ENCODE results near the gene GALNT3.

GALNT3 gene

DNA sequence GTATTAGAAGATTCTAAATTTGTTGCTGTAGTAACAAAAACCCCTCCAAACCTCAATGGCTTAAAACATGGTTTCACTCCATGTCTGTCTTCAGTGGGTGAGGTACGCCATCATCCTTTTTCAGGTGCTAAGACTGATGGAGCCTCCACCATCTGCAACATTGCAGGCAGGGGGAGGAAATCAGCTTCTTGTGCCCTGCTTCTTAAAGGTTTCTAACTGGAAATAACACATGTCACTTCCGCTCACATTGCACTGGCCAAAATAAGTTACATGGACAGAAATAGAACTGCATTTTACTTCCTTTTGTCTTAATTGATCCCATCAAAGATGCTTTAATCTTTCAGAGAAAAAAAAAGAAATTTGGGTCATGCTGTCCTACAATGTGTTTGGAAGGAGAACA lies 94.1 kb downstream of the GALNT3 start:
- no peak overlapping the region for H3K18ac ChIP-seq (ENCODE audit: low read length)
- DNase-seq = no peak
- H4K8ac ChIP-seq (ENCODE audit: low read depth, low read length) = no peak overlapping the region
- peaks cover 5% of the 10 kb centered on the region for H3K4me1 ChIP-seq (ENCODE audit: control insufficient read depth, low read depth, low read length)
- H3K4me2 ChIP-seq (ENCODE audit: low read length) = no peak overlapping the region
- H3K23ac ChIP-seq (ENCODE audit: low read length) = peak overlapping the region; percentile 9
- no peak overlapping the region for H3K9ac ChIP-seq (ENCODE audit: low read length)
- no peaks in the 10 kb centered on the region for H3K36me3 ChIP-seq (ENCODE audit: control insufficient read depth, insufficient read depth, low read length)
- no peak overlapping the region for H2BK120ac ChIP-seq (ENCODE audit: low read depth, low read length)
- H2AK5ac ChIP-seq (ENCODE audit: low read length) = no peak overlapping the region
- no CpG with 5 or more reads among the region's 2 CpGs for WGBS (ENCODE audit: extremely low coverage, insufficient coverage, low lambda C conversion rate)
- no peak overlapping the region for H4K5ac ChIP-seq (ENCODE audit: low read length)
- H2BK15ac ChIP-seq (replicated peaks; ENCODE audit: low read depth) = no peak overlapping the region
- H3K4ac ChIP-seq (ENCODE audit: low read depth, low read length) = no peak overlapping the region
- no peaks in the 10 kb centered on the region for H3K79me2 ChIP-seq (ENCODE audit: control insufficient read depth, insufficient read depth, low read length)
- H3K56ac ChIP-seq (ENCODE audit: low read length) = no peak overlapping the region
- H3K79me1 ChIP-seq (ENCODE audit: low read length) = no peaks in the 10 kb centered on the region
- no peak overlapping the region for H3K4me3 ChIP-seq (ENCODE audit: low read length)
- no peak overlapping the region for H3K27ac ChIP-seq (ENCODE audit: low read depth, low read length)
- no peak overlapping the region for H2BK5ac ChIP-seq (ENCODE audit: low read length)
- H3K27me3 ChIP-seq (ENCODE audit: insufficient read depth, low read length, poor library complexity) = no peaks in the 10 kb centered on the region

DNA sequence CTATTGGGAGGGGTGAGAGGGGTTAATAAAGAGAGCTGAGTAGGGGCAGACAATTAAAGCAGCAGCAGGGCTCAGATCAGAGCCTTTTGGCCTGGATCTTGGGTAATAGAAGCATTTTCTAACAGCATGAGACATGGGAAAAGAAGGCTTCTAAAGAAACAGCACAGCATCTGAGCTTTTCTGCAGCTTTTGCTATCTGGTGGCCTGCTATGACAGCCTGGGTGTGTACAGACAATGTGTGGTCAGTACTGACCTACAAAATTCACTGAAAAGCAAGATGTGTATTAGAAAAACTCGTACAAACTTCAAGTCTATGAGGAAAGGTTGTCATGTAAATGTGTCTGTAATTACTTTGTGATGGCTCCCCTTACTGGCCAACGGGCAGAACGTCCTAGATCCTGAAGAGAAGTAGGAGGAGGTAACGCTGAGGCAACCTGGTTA lies 95.6 kb downstream of the GALNT3 start:
- Histone ChIP-seq H3K4me3 (ENCODE audit: low read length) (no peak overlapping the region), H3K9ac (ENCODE audit: low read length) (peak overlapping the region; percentile 41), H2AK5ac (ENCODE audit: low read length) (no peak overlapping the region), H2BK5ac (ENCODE audit: low read length) (no peak overlapping the region), H3K4me2 (ENCODE audit: low read length) (peak overlapping the region; percentile 20), H3K18ac (ENCODE audit: low read length) (peak overlapping the region; percentile 75), H2BK120ac (ENCODE audit: low read depth, low read length) (no peak overlapping the region), H3K4ac (ENCODE audit: low read depth, low read length) (no peak overlapping the region), H3K27me3 (ENCODE audit: insufficient read depth, low read length, poor library complexity) (no peaks in the 10 kb centered on the region), H3K79me2 (ENCODE audit: control insufficient read depth, insufficient read depth, low read length) (no peaks in the 10 kb centered on the region), H3K23ac (ENCODE audit: low read length) (no peak overlapping the region), H3K27ac (ENCODE audit: low read depth, low read length) (peak overlapping the region; percentile 6), H4K8ac (ENCODE audit: low read depth, low read length) (no peak overlapping the region), H3K4me1 (ENCODE audit: control insufficient read depth, low read depth, low read length) (peaks cover 5% of the 10 kb centered on the region), H4K5ac (ENCODE audit: low read length) (no peak overlapping the region), H3K79me1 (ENCODE audit: low read length) (no peaks in the 10 kb centered on the region), H3K56ac (ENCODE audit: low read length) (peak overlapping the region; percentile 77), H2BK15ac (replicated peaks; ENCODE audit: low read depth) (peak overlapping the region; percentile 23), H3K36me3 (ENCODE audit: control insufficient read depth, insufficient read depth, low read length) (no peaks in the 10 kb centered on the region)
- DNase-seq = peak; percentile 84
- no CpG with 5 or more reads among the region's 4 CpGs for WGBS (ENCODE audit: extremely low coverage, insufficient coverage, low lambda C conversion rate)

DNA sequence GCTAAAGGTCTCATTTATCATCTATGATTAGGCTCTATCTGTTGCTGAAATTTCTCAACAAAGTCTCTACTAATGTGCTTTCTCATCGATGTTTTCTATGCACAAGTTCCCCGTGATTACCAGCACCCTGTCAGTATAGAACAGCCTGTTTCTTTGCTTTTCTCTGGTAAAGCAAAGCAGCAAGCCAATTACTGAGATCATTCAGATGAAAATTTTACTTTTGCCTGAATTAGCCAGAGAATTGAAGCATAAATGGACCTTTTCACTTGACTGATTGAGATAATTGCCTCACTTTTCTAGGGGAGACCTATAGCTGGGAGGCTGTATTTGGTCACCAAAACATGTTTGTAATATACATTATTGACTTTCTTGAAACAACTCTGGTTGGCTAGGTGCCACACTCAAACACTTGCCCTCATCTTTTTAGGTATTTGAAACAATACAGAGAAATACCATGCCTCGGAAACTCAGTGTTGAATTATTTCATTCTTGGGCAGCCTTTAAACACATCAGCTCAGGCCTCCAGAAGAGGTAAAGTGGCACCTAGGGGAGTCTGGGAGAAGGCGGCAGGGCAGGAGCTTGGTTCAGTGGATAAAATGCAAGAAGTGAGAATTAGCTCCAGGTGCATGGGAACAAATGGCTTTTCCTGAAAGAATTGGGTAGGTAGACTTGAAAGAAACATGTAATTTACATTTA lies 96.2 kb downstream of the GALNT3 start:
- Histone ChIP-seq H3K79me2 (ENCODE audit: control insufficient read depth, insufficient read depth, low read length) (no peaks in the 10 kb centered on the region), H3K4ac (ENCODE audit: low read depth, low read length) (peak overlapping the region; percentile 37), H3K36me3 (ENCODE audit: control insufficient read depth, insufficient read depth, low read length) (no peaks in the 10 kb centered on the region), H2BK15ac (replicated peaks; ENCODE audit: low read depth) (peak overlapping the region; percentile 23), H3K4me3 (ENCODE audit: low read length) (no peak overlapping the region), H3K27me3 (ENCODE audit: insufficient read depth, low read length, poor library complexity) (no peaks in the 10 kb centered on the region), H3K23ac (ENCODE audit: low read length) (no peak overlapping the region), H4K5ac (ENCODE audit: low read length) (no peak overlapping the region), H3K4me1 (ENCODE audit: control insufficient read depth, low read depth, low read length) (peaks cover 4% of the 10 kb centered on the region), H4K8ac (ENCODE audit: low read depth, low read length) (no peak overlapping the region), H3K27ac (ENCODE audit: low read depth, low read length) (peak overlapping the region; percentile 6), H3K18ac (ENCODE audit: low read length) (peak overlapping the region; percentile 75), H3K56ac (ENCODE audit: low read length) (no peak overlapping the region), H3K4me2 (ENCODE audit: low read length) (no peak overlapping the region), H2BK5ac (ENCODE audit: low read length) (no peak overlapping the region), H3K9ac (ENCODE audit: low read length) (no peak overlapping the region), H3K79me1 (ENCODE audit: low read length) (no peaks in the 10 kb centered on the region), H2AK5ac (ENCODE audit: low read length) (no peak overlapping the region), H2BK120ac (ENCODE audit: low read depth, low read length) (peak overlapping the region; percentile 38)
- no CpG with 5 or more reads among the region's 4 CpGs for WGBS (ENCODE audit: extremely low coverage, insufficient coverage, low lambda C conversion rate)
- no peak for DNase-seq

Data from mesendoderm (in vitro differentiated cells).